K562 (cell line): Measurements from ENCODE around the gene HIVEP2.

Source experiments
- CHD2 ChIP-seq: IDR thresholded peaks from 2 replicates; pipeline ENCODE4 v1.6.1; 2011; ENCODE audit warnings: low read depth, low read length
- ESRRB ChIP-seq: fragments of 250-450 bp; sonication (Bioruptor Pico); IDR thresholded peaks from 2 replicates; pipeline ENCODE4 v1.5.0; 2020; ENCODE audit warnings: mild to moderate bottlenecking, moderate library complexity, borderline replicate concordance
- MYBL2 ChIP-seq, 2 experiments: fragments of 450-650 bp in 1 of 2; sonication (generic) in 1 of 2; formaldehyde crosslinking in 1 of 2; IDR thresholded peaks; 2 replicates each; pipeline versions ENCODE4 v1.6.1 to v1.8.1; 2017 to 2022; ENCODE audit warnings: borderline replicate concordance in 1 of 2, inconsistent platforms in 1 of 2, low read depth in 1 of 2, mild to moderate bottlenecking in 1 of 2, missing genetic modification reagents in 1 of 2, moderate library complexity in 1 of 2
- NCOA1 ChIP-seq: fragments of 450-650 bp; IDR thresholded peaks from 2 replicates; pipeline ENCODE4 v1.6.1; 2016; ENCODE audit warnings: low read depth
- PHF21A ChIP-seq: fragments of 450-650 bp; IDR thresholded peaks from 2 replicates; pipeline ENCODE4 v1.6.1; 2017; ENCODE audit warnings: low read depth, borderline replicate concordance
- RBM22 ChIP-seq: fragments of 200-400 bp; formaldehyde crosslinking; IDR thresholded peaks from 2 replicates; pipeline ENCODE4 v1.6.1; 2018; ENCODE audit warnings: low read length, low read depth; ENCODE audit not compliant: poor library complexity, severe bottlenecking
- SMAD3 ChIP-seq: fragments of 450-650 bp; formaldehyde crosslinking; conservative IDR thresholded peaks from 2 replicates; pipeline ENCODE4 v1.4.0; 2020; ENCODE audit warnings: mild to moderate bottlenecking
- ZBTB1 ChIP-seq: sonication (generic); formaldehyde crosslinking; IDR thresholded peaks from 2 replicates; pipeline ENCODE4 v1.8.1; 2023; ENCODE audit warnings: missing genetic modification reagents, low read depth, mild to moderate bottlenecking, borderline replicate concordance
- ZNF146 ChIP-seq: IDR thresholded peaks from one replicate; pipeline ENCODE4 v1.6.1; 2018; ENCODE audit warnings: missing compliant biosample characterization; ENCODE audit not compliant: unreplicated experiment
- TF ChIP-seq, protein P1 (sequence below), 3 experiments: IDR thresholded peaks in 2 of 3; conservative IDR thresholded peaks in 1 of 3; 2 replicates each; pipeline ENCODE4 v1.5.1; 2011 to 2012; ENCODE audit warnings: low read length in 3 of 3, mild to moderate bottlenecking in 3 of 3, control low read depth in 2 of 3, improper control_type of control experiment in 1 of 3, inconsistent platforms in 1 of 3, low read depth in 1 of 3, mixed read lengths in 1 of 3, moderate library complexity in 1 of 3; ENCODE audit not compliant: insufficient read depth in 2 of 3
- TF ChIP-seq, protein P2 (sequence below): fragments of 250-450 bp; sonication (Bioruptor Pico); IDR thresholded peaks from 2 replicates; pipeline ENCODE4 v1.5.0; 2020; ENCODE audit warnings: mild to moderate bottlenecking, borderline replicate concordance

- TF ChIP-seq ESRRB (no peak), PHF21A (no peak), SMAD3 (CRISPR knock-in tag) (no peak), ZBTB1 (CRISPR knock-in tag) (no peak), RBM22 (no peak), CHD2 (no peak), MYBL2 (IDR thresholded peaks at IDR 0.05; ENCODE audit: low read depth) (no peak), MYBL2 (CRISPR knock-in tag; IDR thresholded peaks at IDR 0.05; ENCODE audit: borderline replicate concordance) (no peak), ZNF146 (CRISPR knock-in tag) (no peak), NCOA1 (no peak)
- TF ChIP-seq, protein P1, sequence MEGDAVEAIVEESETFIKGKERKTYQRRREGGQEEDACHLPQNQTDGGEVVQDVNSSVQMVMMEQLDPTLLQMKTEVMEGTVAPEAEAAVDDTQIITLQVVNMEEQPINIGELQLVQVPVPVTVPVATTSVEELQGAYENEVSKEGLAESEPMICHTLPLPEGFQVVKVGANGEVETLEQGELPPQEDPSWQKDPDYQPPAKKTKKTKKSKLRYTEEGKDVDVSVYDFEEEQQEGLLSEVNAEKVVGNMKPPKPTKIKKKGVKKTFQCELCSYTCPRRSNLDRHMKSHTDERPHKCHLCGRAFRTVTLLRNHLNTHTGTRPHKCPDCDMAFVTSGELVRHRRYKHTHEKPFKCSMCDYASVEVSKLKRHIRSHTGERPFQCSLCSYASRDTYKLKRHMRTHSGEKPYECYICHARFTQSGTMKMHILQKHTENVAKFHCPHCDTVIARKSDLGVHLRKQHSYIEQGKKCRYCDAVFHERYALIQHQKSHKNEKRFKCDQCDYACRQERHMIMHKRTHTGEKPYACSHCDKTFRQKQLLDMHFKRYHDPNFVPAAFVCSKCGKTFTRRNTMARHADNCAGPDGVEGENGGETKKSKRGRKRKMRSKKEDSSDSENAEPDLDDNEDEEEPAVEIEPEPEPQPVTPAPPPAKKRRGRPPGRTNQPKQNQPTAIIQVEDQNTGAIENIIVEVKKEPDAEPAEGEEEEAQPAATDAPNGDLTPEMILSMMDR (IDR thresholded peaks at IDR 0.05 in 2 of 3, conservative IDR thresholded peaks at IDR 0.05 in 1 of 3; ENCODE audit: insufficient read depth in 2 of 3, low read depth in 1 of 3, low read length in 3 of 3): no peak
- TF ChIP-seq, protein P2, sequence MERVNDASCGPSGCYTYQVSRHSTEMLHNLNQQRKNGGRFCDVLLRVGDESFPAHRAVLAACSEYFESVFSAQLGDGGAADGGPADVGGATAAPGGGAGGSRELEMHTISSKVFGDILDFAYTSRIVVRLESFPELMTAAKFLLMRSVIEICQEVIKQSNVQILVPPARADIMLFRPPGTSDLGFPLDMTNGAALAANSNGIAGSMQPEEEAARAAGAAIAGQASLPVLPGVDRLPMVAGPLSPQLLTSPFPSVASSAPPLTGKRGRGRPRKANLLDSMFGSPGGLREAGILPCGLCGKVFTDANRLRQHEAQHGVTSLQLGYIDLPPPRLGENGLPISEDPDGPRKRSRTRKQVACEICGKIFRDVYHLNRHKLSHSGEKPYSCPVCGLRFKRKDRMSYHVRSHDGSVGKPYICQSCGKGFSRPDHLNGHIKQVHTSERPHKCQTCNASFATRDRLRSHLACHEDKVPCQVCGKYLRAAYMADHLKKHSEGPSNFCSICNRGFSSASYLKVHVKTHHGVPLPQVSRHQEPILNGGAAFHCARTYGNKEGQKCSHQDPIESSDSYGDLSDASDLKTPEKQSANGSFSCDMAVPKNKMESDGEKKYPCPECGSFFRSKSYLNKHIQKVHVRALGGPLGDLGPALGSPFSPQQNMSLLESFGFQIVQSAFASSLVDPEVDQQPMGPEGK (CRISPR knock-in tag): no peak
Measured at GRCh38 chr6:142816486-142816885, 128.5 kb downstream of the HIVEP2 start.
